Breast epithelium (tissue), 4 donors: ENCODE measurements around the gene SLC45A3. TPM values are rescaled to one million over a fixed set of nuclear protein-coding genes. Genes with fewer than 3 reads are reported as not detected.
A peak's percentile ranks its signal among the peaks of the same experiment; 100 is the strongest.

Experiments used
- DNase-seq, 2 donors: peaks; one replicate each; pipeline ENCODE4 v3.0.0-alpha.2; 2019; ENCODE audit warnings: low spot score in 2 of 2
- H3K27ac ChIP-seq, 2 donors: fragments of 200-600 bp; sonication (generic) in 1 of 2; one replicate each; pipeline ENCODE4 v1.5.1; 2016 to 2019; ENCODE audit warnings: mild to moderate bottlenecking in 1 of 2
- H3K27me3 ChIP-seq, 2 donors: fragments of 200-600 bp; sonication (generic) in 1 of 2; one replicate each; pipeline versions ENCODE4 v1.5.1 to v1.6.0; 2017 to 2019; ENCODE audit warnings: control low read depth in 1 of 2, mild to moderate bottlenecking in 1 of 2
- H3K36me3 ChIP-seq: fragments of 200-600 bp; one replicate; pipeline ENCODE4 v1.5.1; 2019
- H3K4me1 ChIP-seq, 2 donors: fragments of 200-600 bp; sonication (generic); one replicate each; pipeline ENCODE4 v1.5.1; 2016 to 2019; ENCODE audit warnings: control low read depth in 1 of 2
- H3K4me3 ChIP-seq, 3 donors: fragments of 200-600 bp; sonication (generic); 1 replicate in 2 of 3; 2 replicates in 1 of 3; pipeline ENCODE4 v1.5.1; 2016 to 2019; ENCODE audit warnings: mild to moderate bottlenecking in 3 of 3, moderate library complexity in 2 of 3
- H3K9me3 ChIP-seq, 2 donors: fragments of 200-600 bp; sonication (generic) in 1 of 2; one replicate each; pipeline ENCODE4 v1.5.1; 2016 to 2019; ENCODE audit warnings: control low read depth in 1 of 2
- POLR2A ChIP-seq: fragments of 450-650 bp; IDR thresholded peaks from one replicate; pipeline ENCODE4 v1.6.1; 2016; ENCODE audit warnings: antibody characterized with exemption, mild to moderate bottlenecking, moderate library complexity
- POLR2AphosphoS5 ChIP-seq, 3 donors: sonication (generic); formaldehyde crosslinking; IDR thresholded peaks; one replicate each; pipeline ENCODE4 v1.6.1; 2017; ENCODE audit warnings: antibody characterized with exemption in 3 of 3
- intact Hi-C: fragments of 100-400 bp; cut with DNase I; formaldehyde crosslinking; loops from one replicate; pipeline ENCODE4 v1.15.1; 2023; ENCODE audit warnings: low total_unique reads
- total RNA-seq, 3 donors: library from RNA; depleted of rRNA; stranded (reverse); fragments of >200 nt; gene quantifications; one replicate each; pipeline ENCODE4 v1.1.0, GENCODE V29; 2016
- TF ChIP-seq, protein P1 (sequence below), 3 donors: fragments of 450-650 bp; IDR thresholded peaks; one replicate each; pipeline ENCODE4 v1.5.1; 2016 to 2017; ENCODE audit warnings: antibody characterized with exemption in 3 of 3, mild to moderate bottlenecking in 3 of 3, moderate library complexity in 3 of 3

Gene SLC45A3
- total RNA-seq, 3 donors from 2014 or later: 1.3 to 2.9 (median 1.6) TPM

DNA sequence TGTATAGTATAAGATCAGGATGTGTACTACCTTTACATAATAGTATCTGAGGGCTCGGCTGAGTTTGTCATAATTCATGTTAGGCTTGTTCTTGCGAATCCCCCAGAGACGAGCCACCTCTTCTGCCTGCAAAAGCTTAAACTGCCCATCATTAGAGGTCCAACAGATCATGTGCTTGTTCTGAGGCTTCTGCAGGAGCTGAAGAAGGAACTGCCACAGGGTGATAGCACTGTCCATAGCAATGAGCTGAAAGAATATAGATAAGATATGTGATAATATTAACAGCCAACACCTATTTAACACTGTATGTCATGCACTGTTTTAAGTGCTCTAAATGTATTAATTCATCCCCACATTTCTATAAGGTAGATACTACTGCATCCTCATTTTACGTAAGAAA lies 56.7 kb downstream of the SLC45A3 start:
- intact Hi-C loops: no loop called here
- Histone ChIP-seq H3K9me3 (no peaks in the 10 kb centered on the region), H3K27ac (no peak overlapping the region), H3K4me1 (no peaks in the 10 kb centered on the region), H3K27me3 (no peaks in the 10 kb centered on the region), H3K36me3 (peaks cover 4% of the 10 kb centered on the region), H3K4me3 (no peak overlapping the region)
- TF ChIP-seq POLR2A: no peak
- DNase-seq: no peak

DNA sequence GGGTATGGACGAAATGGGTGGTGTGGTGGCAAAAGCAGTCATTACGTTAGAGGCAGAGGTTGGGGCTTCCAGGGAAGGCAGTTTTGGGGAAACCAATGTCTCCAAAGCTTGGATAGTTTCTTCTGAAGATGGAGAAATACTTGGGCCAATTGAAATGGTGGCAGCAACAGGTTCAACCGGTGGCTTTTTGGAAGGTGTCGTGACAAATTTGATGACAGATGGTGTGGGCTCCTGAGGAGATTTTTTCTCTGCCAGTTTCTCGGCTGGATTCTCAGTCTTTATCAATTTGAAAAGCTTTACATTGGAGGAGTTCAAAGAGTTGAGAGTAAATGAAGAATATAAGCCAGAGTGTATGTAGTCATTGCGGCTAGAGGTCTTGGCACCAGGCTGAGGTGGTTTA lies 60.0 kb downstream of the SLC45A3 start:
- peaks cover 4% of the 10 kb centered on the region for H3K36me3 ChIP-seq

DNA sequence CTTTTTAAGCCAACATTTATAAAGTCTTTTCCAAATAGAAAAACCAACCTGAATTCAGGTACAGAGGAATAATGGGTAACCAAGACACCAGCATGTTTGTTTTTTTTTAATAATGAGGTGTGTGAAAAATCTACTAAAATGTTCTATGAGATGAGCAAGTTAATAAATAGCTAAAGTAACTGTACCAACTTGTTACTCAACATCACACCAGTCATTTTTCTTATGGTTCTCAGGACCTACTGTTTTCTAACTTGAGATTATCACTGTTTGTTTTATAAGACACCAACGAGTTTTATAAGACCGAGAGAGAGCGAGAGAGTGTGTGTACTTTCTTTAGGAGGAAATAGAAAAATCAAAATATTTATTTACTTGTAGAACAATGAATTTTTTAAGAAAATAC lies 60.9 kb downstream of the SLC45A3 start:
- TF ChIP-seq, protein P1, sequence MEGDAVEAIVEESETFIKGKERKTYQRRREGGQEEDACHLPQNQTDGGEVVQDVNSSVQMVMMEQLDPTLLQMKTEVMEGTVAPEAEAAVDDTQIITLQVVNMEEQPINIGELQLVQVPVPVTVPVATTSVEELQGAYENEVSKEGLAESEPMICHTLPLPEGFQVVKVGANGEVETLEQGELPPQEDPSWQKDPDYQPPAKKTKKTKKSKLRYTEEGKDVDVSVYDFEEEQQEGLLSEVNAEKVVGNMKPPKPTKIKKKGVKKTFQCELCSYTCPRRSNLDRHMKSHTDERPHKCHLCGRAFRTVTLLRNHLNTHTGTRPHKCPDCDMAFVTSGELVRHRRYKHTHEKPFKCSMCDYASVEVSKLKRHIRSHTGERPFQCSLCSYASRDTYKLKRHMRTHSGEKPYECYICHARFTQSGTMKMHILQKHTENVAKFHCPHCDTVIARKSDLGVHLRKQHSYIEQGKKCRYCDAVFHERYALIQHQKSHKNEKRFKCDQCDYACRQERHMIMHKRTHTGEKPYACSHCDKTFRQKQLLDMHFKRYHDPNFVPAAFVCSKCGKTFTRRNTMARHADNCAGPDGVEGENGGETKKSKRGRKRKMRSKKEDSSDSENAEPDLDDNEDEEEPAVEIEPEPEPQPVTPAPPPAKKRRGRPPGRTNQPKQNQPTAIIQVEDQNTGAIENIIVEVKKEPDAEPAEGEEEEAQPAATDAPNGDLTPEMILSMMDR (IDR thresholded peaks at IDR 0.05): no peak
- TF ChIP-seq POLR2AphosphoS5 (IDR thresholded peaks at IDR 0.05): no peak
- no peak for TF ChIP-seq POLR2A
- Histone ChIP-seq H3K36me3 (peaks cover 4% of the 10 kb centered on the region), H3K9me3 (no peaks in the 10 kb centered on the region), H3K27me3 (no peaks in the 10 kb centered on the region), H3K4me3 (no peak overlapping the region), H3K4me1 (no peaks in the 10 kb centered on the region), H3K27ac (no peak overlapping the region)
- no peak for DNase-seq
- intact Hi-C loops: no loop called here

More for the DNA sequence above, 60.0 kb downstream of the SLC45A3 start:
- Histone ChIP-seq H3K4me1 (no peaks in the 10 kb centered on the region), H3K9me3 (no peaks in the 10 kb centered on the region), H3K4me3 (no peak overlapping the region), H3K27me3 (no peaks in the 10 kb centered on the region), H3K27ac (no peak overlapping the region)
- TF ChIP-seq, protein P1 (IDR thresholded peaks at IDR 0.05): no peak
- no peak for TF ChIP-seq POLR2A
- TF ChIP-seq POLR2AphosphoS5 (IDR thresholded peaks at IDR 0.05): no peak
- no peak for DNase-seq
- intact Hi-C loops: no loop called here

DNA sequence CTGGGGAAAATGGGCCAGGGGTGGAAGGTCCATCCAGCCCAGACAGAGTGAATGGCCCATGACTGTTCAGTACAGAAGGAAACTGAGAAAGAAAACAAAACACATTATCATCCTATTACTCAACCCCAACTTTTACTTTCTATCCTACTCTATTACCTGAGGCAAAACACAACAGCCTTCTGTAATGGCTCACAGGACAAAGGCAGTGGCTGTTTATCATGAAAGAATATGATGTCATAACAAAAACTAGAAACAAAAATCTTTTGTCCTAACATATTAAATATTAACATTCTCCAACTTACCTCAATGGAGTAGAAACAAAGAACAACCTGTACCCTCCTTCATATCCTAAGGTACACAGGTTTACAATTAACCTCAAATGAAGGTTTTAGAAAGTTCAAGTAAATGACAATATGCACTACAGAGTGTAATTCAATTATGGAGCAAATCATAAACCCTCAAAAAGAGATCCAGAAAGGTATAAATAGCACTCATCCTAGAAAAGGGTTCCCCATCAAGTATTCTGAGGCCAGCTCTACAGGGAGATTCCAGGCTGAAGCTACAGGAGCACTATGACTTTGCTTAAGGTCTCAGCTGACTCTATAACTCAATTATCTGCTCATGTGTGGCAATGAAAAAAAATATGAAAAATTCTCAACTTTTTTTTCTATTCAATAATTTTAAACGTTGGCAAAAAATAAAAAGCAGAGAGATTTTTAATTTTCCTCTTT lies 63.6 kb downstream of the SLC45A3 start:
- Histone ChIP-seq H3K4me3 (no peak overlapping the region), H3K27me3 (no peaks in the 10 kb centered on the region), H3K4me1 (no peaks in the 10 kb centered on the region), H3K36me3 (no peaks in the 10 kb centered on the region), H3K27ac (peak overlapping the region; percentile 29 to 59), H3K9me3 (no peaks in the 10 kb centered on the region)
- DNase-seq: no peak
- intact Hi-C loops: no loop called here
- TF ChIP-seq POLR2A (no peak), POLR2AphosphoS5 (IDR thresholded peaks at IDR 0.05) (no peak)
- TF ChIP-seq, protein P1 (IDR thresholded peaks at IDR 0.05): no peak

DNA sequence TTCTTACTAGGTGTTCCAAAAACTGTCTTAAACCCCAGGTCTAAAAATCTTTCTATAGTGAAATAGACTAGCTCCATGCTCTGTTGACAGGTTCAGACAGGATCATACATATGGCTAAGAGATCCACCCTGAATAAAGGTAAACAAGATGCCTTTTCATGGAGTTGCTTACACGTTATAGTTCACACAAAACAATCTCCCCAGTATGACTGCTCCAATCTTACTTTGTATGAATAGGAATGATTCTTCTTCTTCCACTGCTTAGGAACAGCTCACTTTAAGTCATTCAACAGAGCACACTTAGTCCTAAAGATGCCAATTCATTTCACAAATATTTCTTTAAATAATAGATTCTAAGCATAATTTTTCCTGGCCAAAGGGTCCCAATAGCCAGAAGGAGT lies 64.5 kb downstream of the SLC45A3 start:
- no peaks in the 10 kb centered on the region for H3K4me1 ChIP-seq
- no peaks in the 10 kb centered on the region for H3K36me3 ChIP-seq
- no peak for DNase-seq
- no peaks in the 10 kb centered on the region for H3K27me3 ChIP-seq
- intact Hi-C loops: no loop called here
- TF ChIP-seq POLR2AphosphoS5 (IDR thresholded peaks at IDR 0.05) (no peak), POLR2A (no peak)
- TF ChIP-seq, protein P1 (IDR thresholded peaks at IDR 0.05): no peak
- H3K9me3 ChIP-seq: no peaks in the 10 kb centered on the region
- no peak overlapping the region for H3K4me3 ChIP-seq
- peak overlapping the region in 1 of 2 donors; percentile 40 for H3K27ac ChIP-seq
